GM18526 (cell line): ENCODE measurements around the gene ACVR1B.

ENCODE experiments used
- POLR2A ChIP-seq: IDR thresholded peaks from 3 replicates; pipeline ENCODE4 v1.6.1; 2011; ENCODE audit not compliant: insufficient read length; ENCODE audit errors: extremely low read depth

The ACVR1B gene

DNA sequence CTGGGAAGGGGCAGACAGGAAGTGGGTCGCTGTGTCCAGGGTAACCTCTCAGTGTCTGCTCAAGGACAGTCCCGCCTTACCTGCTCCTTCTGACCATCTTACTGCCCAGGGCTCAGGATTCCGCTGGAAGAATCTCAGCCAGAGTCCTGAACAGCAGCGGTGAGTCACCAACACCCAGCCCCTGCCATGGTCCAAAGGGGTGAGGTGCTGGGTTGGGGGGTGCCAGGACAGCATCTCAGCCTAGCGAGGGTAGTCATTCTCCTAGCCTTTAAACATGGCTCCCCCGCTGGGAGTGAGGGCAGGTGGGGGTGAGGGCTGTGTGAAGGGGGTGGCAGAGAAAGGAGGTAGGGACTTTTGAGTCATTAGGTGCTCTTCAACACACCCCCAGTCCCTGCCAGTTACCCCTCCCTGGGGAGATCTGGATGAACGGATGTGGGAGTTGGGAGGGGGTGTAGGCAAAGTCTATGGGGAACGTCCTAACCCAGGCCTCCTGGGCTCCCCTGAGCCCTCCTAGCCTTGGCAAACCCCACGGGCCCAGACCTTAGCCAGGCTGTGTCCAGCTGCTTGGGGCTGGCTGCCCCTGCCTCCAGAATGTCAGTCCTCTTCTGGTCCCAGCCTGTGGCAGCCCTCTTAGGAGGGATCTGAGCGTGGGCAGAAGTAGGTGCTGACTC lies 57.7 kb downstream of the ACVR1B start:
- TF ChIP-seq POLR2A, result no peak

DNA sequence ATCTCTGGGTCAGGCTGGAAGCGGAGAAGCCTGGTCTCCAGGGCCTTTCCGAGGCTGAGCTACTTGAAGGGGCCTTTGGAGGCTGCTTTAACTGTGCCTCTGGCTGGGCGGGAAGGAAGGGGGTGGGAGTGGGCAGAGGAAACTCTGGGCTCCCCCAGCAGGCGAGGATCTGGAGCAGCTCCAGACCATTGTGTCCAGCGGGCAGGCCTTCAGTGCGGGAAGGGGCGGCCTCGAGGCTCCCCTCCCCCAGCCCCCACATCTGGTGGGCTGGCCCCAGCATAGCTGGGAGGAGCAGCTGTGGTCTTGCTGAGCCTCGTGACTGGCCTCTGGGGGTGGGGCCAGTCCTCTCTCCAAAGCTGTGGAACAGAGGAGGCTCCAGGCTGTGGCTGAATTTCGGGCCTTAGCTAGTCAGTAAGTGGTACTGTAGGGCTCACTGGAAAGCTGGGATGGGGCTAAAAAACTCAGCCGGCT lies 58.7 kb downstream of the ACVR1B start:
- no peak for TF ChIP-seq POLR2A

DNA sequence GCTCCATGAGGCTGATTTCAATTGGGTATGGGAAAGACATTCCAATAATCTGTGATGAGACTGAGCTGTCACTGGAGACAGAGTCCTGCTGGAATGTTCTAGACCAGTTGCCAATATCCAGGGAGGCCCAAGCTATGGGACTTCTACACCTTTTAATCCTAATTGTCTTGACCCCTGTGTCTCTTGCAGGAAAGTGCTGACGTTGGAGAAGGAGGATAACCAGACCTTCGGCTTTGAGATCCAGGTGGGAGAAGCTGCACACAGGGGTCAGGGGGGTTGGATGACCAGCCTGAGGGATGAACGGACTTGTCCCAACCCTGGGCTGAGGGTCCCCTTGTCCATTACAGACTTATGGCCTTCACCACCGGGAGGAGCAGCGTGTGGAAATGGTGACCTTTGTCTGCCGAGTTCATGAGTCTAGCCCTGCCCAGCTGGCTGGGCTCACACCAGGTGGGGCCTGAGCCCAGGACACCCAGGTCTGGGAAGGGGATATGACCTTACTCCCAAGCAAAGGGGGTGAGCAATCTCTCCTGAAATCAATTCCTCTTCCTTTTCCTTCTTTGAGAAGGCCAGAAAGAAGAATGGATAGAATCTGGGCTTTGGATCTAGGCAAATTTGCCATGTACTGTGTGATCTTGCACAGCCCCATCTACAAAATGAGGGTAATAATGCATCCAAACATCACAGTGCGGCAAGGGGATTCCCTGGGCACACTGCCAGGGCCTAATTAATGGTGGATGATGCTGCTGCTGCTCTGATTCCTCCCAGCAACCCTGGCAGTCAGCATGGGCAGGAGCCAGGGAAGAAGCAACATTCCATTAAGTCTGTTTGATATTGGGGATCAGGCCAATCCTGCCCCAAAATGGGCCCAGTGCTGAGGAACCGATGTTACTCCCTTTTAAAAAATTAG lies 59.4 kb downstream of the ACVR1B start:
- TF ChIP-seq POLR2A, result no peak

- no peak for TF ChIP-seq POLR2A
Measured at GRCh38 chr12:52011602-52012214, 60.2 kb downstream of the ACVR1B start.

DNA sequence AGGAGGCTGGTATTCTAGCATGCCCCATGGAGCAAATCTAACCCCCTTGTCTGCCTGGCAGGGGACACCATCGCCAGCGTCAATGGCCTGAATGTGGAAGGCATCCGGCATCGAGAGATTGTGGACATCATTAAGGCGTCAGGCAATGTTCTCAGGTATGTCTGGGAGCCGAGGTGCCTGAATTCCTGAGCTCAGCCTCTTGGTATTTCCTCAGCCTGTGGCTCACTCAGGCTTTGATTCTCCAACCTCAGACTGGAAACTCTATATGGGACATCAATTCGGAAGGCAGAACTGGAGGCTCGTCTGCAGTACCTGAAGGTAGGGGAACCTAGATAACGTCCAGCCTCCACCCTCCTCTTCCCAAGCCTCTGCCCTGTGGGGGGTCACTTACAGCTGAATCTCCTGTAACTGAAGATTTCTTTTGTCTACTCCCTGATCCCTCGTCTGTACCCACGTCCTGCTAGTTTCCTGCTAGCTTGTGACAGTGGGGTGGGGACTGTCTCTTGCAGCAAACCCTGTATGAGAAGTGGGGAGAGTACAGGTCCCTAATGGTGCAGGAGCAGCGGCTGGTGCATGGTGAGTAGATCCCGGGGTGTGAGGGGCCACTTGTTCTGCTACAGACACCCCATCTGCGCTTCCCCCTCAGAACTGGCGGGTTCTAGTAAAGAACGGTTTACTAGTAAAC lies 62.3 kb downstream of the ACVR1B start:
- no peak for TF ChIP-seq POLR2A

DNA sequence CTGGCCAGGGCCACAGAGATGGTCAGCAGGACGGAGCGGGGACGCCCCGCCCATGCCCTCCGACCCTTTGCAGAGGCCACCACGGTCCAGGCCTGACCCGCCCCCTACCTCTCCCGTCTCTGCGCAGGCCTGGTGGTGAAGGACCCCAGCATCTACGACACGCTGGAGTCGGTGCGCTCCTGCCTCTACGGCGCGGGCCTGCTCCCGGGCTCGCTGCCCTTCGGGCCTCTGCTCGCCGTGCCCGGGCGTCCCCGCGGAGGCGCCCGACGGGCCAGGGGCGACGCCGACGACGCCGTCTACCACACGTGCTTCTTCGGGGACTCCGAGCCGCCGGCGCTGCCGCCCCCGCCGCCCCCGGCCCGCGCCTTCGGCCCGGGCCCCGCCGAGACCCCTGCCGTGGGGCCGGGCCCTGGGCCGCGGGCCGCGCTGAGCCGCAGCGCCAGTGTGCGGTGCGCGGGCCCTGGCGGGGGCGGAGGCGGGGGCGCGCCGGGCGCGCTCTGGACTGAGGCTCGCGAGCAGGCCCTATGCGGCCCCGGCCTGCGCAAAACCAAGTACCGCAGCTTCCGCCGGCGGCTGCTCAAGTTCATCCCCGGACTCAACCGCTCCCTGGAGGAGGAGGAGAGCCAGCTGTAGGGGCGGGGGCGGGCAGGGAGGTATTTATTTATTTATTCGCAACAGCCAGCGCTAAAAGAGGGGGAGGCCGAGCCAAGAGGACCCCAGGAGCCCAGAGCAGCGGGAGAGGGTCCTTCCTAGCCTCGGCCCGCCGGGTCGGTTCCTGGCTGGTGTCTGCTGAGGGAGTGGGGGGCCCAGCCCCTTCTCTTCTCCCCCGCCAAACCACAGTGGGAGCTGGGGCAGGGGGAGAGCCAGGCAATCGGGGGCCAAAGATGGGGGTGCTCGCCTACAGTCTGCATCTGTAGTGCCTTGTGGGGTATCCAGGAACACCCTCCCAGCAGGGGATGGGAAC lies 63.4 kb downstream of the ACVR1B start:
- TF ChIP-seq POLR2A, result no peak

DNA sequence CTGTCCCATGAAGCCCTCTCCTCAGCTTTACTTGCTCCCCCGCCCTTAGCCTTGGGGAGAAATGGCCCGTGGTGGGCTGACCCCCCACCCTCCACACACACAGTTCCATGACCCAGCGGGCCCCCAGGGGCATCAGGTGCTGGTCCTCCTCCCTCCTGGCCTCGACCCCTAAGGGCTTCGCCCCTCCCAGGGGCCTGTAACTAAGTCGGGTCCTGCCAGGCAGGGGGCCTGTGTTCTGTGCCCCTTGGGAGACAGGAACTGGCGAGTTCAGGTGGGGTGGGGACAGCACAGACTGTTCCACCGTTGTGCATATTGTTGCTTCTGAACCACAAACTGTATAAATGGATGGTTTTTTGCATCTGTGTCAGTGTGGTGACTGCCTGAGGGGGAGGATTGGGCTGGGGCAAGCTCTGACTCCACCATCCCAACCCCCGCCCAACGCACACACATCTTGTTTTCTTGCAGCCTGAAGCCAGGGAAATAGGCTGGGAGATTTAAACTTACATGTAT lies 64.1 kb downstream of the ACVR1B start:
- TF ChIP-seq POLR2A, result no peak

GRCh38 chr12:52018433-52019112 lies 67.1 kb downstream of the ACVR1B start:
- no peak for TF ChIP-seq POLR2A

DNA sequence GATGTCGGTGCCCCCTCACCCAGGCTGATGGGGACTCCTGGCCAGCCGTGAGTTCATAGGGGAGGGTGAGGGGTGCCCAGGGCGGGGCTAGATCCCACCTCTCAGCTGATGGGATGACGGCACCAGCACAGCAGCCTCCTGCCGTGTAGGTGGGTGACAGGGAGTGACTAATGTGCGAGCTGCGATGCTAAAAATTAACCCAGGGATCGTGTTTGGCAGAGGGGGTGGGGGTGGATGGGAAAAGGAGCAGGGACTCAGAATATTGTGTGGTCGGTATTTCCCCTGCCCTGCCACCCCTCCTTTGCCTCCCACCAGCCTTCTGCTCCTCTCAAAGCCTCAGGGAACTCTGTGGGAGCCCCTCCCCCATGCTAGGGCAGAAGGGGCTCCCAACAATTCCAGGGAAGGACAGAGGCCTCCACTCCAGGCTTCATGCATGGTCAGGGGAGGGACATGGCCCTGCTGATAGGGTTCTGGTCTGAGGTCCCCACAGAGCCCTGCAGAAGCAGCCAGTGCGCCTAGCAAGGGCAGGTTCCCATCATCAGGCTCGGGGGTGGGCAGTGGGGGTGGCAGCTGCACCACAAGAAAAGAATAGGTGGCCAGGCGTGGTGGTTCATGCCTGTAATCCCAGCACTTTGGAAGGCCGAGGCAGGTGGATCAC lies 67.7 kb downstream of the ACVR1B start:
- no peak for TF ChIP-seq POLR2A

- no peak for TF ChIP-seq POLR2A
Measured at GRCh38 chr12:52020539-52021336, 69.2 kb downstream of the ACVR1B start.

DNA sequence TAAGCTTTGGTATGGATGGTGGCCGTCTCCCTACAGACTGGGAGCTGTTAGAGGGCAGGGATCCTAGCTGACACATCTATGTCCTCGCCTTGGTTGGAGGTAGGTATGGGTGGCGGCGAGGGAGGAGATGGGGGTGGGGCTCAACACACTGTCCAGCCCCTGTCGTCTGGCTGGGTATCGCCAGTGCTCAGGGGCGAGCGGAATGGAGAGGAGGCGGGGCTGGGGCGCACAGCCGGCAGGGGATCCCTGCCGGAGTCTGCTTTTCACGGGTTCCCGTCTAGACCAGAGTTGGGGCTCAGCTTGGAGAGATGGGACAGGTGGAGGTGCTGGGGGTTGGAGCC lies 71.3 kb downstream of the ACVR1B start:
- no peak for TF ChIP-seq POLR2A
